Hematopoietic multipotent progenitor cell treated with erythropoietin and hydrocortisone succinate and interleukin-3 and kit ligand, for 6 days (in vitro differentiated cells): ENCODE measurements around the gene MAP3K2.

Experiments used
- DNase-seq: peaks from one replicate; pipeline ENCODE4 v3.0.0-alpha.2; 2015

Gene MAP3K2

DNA sequence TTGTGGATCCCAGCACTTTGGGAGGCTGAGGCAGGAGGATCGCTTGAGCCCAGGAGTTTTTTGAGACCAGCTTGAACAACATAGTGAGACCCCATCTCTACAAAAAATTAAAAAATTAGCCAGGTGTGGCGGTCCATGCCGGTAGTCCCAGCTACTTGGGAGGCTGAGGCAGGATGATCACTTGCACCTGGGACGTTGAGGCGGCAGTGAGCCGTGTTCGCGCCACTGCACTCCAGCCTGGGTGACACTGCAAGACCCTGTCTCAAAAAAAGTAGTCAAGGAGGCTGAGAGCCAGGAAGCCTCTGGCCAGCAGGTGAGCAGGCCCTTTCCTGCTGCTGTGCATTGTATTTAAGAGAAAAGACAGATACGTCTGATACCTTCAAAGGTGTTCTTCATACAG, 19.3 kb upstream of the MAP3K2 start:
- DNase-seq: no peak

DNA sequence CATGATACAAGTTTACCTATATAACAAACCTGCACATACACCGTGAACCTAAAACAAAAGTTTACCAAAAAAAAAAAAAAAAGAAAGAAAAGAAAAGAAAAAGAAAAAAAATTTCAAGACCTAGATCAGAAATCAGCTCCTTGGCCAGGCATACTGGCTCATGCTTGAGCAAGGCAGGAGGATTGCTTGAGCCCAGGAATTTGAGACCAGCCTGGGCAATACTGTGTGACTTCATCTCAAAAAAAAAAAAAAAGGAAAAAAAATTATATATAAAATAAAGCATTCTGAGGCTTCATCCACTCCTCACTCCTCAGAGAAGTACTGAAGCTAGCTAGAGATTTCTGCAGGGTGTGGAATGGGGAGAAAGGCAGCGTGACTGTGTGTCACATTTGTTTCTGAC, 18.7 kb upstream of the MAP3K2 start:
- no peak for DNase-seq

GRCh38 chr2:127405255-127405610, 17.5 kb upstream of the MAP3K2 start:
- no peak for DNase-seq

DNA sequence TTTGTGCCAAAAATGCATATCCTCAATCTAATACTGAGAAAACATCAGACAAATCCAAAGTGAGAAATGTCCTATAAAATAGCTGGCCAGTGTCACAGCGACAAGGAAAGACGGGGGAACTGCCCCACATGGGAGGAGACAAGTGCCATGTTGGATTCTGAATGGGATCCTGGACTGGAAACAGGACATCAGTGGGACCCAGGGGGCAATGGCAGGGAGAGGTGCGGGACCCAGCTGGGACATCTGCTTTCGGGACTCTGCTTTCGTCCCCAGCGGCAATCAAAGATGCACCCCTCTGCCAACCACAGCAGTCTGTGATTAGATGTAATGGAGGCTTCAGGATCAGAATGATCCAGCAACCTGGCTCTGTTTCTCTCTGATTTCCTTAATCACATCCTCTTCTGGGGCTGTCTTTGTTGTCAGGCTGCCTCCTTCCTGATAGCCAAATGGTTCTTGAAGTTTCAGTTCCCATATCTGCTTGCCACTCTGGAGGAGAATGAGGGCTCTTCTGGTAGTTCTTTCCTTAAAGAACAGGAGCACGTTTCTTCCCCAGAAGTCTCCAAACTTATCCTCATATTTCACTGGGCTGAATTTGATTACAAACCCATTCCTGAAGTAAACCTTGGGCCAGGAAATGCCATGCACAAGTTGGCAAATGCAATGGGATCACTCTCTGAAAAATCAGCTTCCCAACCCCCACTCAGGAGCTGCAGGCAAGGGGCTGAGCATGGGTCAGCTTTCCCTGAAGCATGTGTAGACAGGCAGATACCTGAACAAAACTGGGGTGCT, 16.9 kb upstream of the MAP3K2 start:
- no peak for DNase-seq

GRCh38 chr2:127403460-127403859, 15.7 kb upstream of the MAP3K2 start:
- no peak for DNase-seq

- no peak for DNase-seq
Observed at GRCh38 chr2:127401757-127402695, 14.3 kb upstream of the MAP3K2 start.

DNA sequence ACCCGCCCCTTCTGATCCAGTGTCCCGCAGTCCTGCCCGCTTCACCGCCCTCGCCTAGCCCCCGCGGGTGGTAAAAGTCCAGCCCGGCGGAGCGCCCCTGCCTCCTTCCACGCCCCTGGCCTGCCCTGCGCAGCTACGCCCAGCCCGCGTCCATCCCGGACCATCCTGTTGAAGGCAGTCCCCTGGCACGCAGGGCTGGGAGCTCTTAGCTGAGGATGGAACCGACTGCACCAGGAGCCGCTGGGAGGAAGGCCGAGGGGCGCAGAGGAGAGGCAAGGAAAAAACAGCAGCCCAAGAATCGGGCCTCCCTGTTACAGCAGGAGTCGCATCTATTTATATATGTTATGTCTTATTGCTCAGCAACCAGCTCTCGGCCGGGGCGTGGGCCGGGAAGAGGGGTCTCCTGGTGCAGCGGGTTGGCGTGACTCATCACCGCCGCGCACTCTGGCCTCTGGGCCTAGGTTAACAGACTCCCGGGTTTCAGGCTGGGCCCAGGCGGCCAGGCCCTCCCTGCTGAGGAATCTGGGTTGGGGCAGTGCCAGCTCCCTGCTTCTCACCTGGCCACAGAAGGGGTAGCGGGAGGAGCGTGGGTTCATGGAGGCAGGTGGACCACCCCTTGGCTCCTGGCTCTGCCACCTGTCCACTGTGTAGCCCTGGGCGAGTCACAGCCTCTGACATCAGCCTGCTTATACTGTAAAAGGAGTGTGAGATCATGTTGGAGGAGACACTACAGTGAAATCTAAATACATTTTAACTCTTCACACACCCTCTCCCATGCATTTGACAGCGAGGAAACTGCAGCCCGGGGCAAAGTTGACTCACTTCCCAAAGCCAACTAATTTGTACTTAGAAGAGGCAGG, 13.4 kb upstream of the MAP3K2 start:
- DNase-seq: no peak

DNA sequence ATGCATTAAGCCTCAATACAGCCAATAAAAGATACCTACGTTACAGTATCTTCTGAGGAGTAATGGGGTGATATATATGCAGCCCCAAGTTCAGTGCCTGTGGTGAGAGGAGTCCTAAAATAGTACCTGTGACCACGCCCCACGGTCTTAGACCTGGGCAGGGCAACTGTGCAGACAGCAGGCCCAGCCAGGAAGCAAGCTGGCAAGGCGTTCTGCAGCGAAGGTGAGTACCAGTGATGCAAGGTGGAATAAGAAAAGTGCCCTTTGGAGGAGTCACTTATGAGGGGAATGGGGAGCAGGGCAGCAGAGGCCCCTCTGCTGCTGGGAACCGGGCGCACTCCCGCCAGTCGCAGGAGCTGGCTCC, 12.7 kb upstream of the MAP3K2 start:
- no peak for DNase-seq

- peak; percentile 97 for DNase-seq
Observed at GRCh38 chr2:127398239-127398590, 10.4 kb upstream of the MAP3K2 start.

DNA sequence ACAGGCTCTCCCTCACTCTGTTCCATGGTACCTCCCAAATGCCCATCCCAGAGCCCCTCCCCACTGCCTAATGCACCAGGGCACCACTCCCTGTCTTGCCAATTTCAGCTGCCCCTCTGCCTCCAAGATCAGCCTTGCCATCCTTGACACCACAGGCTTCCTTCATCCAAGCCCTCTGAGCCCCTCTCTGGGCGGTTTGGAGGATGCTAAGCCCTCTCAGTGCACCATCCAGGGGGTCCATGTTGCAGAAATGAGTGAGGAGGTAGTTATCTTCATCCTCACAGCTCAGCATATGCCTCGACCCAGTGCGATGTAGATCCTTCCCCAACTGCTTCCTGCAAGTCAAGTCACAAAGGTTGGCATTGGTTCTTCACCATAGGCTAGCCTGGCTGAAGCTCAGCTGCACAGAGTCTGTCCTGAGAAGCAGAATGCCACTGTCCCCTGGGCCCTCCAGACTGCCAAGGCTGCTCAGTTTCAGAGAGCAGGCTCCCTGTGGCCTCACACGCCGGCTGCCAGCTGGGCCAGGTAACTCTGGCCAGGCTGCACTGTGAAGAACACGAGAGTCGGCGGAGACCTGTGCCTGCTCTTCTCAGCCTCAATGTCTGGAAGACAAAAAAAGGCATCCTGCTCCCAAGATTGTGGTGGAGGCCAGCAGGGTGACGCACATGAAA, 9.9 kb upstream of the MAP3K2 start:
- DNase-seq: no peak

DNA sequence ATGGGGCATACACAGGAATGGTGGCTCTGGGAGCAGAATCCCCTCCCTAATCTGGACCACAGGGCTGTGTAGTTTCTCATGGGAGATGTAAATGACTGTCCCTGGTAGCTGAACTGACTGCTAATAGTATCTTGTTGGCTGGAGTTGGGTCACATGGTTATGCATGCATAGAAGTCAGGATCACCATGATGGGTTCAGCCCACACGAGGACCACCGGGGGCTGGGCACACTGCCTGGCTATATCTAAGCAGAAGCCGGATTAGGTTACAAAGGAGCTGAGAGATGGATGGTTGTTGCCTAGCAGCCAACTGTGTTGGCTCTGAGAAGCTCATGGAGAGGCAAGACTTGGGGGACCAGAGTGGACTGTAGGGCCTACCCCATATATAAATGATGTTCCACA, 6.7 kb upstream of the MAP3K2 start:
- DNase-seq: no peak

DNA sequence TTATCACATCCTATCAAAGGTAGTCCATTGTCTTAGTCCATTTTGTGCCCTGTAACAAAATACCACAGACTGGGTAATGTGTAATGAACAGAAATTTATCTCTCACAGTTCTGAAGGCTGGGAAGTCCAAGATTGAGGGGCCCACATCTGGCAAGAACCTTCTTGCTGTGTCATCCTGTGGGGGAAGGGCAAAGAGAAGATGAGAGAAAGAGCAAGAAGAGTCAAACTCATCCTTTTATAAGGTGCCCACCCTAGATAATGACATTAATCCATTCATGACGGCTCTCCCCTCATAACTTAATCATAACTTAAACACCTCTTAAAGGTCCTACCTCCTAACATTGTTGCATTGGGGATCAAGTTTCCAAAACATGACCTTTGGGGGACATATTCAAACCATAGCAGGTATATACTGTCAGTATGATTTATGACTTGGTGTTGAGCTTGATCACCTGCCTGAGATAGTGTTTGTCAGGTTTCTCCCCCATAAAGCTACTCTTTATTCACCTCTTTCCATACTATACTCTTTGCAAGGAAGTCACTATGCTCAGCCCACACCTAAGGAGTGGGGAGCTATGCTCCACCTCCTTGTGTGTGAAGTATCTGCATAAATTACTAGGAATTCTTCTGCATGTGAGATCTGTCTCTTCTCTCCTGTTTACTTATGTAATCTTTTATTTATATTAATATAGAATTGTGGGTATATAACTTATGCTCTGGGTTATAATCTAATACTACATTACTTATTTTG, 5.2 kb upstream of the MAP3K2 start:
- peak; percentile 56 for DNase-seq

GRCh38 chr2:127392133-127392827, 4.5 kb upstream of the MAP3K2 start:
- no peak for DNase-seq

DNA sequence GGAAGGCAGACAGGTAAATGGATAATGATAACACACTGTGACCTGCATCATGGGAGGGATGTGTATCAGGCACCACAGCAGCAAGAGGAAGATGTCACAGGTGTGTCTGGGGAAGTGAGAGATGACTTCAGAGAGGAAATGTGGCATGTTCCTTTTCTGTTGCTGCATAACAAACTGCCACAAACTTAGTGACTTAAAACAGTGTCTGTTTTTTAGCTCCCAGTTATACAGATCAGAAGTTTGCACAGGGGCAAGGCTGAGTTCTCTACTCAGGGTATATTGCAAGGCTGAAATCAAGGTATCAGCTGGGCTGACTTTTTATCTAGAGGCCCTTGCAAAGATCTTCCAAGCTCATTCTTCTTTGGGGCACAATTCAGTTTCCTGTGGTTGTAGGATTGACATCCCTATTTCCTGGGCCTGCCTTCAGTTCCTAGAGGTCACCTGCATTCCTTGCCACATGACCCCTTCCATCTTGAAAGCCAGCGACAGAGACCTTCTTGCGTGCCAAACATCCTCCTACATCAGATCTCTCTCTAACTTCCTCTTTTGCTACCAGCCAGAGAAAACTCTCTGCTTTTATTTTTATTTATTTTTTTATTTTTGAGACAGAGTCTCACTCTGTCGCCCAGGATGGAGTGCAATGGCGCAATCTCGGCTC, 2.1 kb upstream of the MAP3K2 start:
- peak; percentile 57 for DNase-seq

DNA sequence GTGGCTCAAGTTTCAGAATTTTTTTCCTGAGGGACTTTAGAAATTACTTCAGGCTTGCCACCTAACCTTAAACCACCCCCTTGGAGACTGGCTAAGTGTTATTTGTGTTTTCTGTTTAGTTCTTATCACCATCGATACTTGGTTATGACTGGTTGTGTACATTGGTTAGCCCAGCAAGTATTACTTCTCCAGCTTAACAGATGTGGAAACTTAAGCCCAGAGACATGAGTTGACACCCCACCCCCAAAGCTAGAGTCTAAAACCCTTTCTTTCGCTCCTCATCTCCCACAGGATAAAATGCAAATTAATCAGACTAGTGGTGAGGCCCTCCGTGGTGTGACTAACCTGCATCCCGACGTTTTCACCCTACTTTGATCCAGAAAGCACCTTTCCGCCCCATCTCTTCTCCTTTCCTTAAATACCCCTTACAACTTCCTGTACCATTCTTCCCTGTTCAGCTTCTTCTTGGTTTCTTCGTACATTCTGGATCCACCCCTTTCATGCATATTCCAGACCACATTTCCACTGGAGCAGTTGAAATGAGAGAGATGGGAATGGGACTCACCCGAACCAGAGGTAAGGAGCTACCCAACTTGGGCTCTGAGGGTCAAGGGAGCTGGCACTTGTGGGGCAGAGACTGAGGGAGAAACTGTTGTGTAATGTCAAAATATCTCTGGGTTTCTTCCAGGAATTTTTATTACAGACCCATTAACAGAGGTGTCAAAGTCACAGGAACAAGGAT, 819 bp upstream of the MAP3K2 start:
- peak; percentile 50 for DNase-seq

GRCh38 chr2:127386764-127387654, 766 bp downstream of the MAP3K2 start:
- DNase-seq: peak; percentile 80

DNA sequence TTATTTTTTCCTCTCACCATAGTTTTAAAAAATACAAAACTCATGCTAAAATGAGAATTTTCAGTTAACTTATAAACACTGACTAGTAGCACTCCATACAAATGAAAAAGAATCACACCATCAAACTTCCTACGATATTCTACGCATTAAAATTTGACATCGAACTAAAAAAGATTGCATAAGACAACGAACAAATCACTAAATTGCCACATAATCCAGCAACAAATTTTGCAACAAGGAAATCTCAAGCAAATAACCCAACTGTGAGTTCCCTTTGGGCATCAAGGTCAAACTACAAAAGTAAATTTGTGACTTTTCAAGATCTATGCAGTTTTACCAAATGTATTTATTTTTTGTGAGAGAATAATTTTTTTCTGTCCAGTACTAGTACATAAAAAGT, 1.5 kb downstream of the MAP3K2 start:
- DNase-seq: peak; percentile 50

DNA sequence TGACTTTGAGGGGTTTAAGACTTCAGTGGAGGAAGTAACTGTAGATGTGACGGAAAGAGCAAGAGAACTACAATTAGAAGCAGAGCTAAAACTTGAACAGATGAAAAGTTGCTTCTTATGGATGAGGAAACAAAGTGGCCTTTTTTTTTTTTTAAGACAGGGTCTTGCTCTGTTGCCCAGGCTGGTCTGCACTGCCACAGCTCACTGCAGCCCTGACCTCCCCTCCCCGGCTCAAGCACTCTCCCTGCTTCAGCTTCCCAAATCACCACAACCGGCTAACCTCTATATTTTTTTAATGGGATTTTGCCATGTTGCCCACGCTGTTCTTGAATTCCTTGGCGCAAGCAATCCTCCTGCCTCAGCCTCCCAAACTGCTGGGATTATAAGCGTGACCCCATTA, 3.2 kb downstream of the MAP3K2 start:
- DNase-seq: no peak

GRCh38 chr2:127382831-127383230, 4.9 kb downstream of the MAP3K2 start:
- no peak for DNase-seq
